ENCODE measurements around the gene C2CD2. TPM values are rescaled to one million over a fixed set of nuclear protein-coding genes. Genes with fewer than 3 reads are reported as not detected.

The C2CD2 gene
- total RNA-seq, 1 donor from 2014 or later = 6.7 TPM

DNA sequence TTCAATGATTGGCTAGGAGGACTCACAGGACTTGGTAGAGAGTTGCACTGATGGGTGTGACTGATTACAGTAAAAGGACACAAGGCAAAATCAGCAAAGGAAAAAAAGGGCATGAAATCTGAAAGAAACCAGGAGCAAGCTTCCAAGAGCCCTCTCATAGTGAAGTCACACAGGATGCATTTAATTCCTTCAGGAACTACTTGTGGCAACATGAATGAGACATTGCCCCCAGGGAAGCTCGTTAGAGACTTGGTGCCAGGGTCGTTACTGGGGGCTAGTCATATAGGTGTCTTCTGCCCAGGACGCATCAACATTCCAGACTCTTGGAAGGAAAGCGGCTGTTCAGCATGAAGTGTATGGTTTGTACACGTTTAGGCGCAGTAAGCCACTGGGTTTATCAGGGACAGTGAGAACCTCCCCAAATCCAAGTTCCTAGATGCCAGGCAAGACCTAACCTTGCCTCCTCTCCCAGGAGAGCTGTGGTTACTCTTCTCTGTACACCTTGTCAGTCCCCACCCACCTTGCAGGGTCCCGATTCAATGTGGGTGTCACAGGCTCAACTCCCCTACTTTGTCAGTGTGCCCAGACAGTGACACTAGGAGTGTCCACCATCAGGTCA lies 26.0 kb upstream of the C2CD2 start:
- DNase-seq (no peak), ATAC-seq (ENCODE audit: low read depth) (no peak)
- H3K36me3 Mint-ChIP-seq (ENCODE audit: low read depth) = no peaks in the 10 kb centered on the region
- H3K4me1 Mint-ChIP-seq = peaks cover under 1% of the 10 kb centered on the region
- H3K27me3 Mint-ChIP-seq = peaks cover 3% of the 10 kb centered on the region
- ChIA-PET CTCF (no interaction called here), POLR2A (no interaction called here)
- H3K4me3 Mint-ChIP-seq = no peak overlapping the region
- TF ChIP-seq, protein P1, sequence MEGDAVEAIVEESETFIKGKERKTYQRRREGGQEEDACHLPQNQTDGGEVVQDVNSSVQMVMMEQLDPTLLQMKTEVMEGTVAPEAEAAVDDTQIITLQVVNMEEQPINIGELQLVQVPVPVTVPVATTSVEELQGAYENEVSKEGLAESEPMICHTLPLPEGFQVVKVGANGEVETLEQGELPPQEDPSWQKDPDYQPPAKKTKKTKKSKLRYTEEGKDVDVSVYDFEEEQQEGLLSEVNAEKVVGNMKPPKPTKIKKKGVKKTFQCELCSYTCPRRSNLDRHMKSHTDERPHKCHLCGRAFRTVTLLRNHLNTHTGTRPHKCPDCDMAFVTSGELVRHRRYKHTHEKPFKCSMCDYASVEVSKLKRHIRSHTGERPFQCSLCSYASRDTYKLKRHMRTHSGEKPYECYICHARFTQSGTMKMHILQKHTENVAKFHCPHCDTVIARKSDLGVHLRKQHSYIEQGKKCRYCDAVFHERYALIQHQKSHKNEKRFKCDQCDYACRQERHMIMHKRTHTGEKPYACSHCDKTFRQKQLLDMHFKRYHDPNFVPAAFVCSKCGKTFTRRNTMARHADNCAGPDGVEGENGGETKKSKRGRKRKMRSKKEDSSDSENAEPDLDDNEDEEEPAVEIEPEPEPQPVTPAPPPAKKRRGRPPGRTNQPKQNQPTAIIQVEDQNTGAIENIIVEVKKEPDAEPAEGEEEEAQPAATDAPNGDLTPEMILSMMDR (IDR thresholded peaks at IDR 0.05) = no peak
- peaks cover 19% of the 10 kb centered on the region for H3K9me3 Mint-ChIP-seq
- intact Hi-C loops (cut with micrococcal nuclease) = no loop called here
- no peak overlapping the region for H3K27ac Mint-ChIP-seq

- ChIA-PET CTCF (no interaction called here), POLR2A (no interaction called here)
- no peak overlapping the region for H3K27ac Mint-ChIP-seq
- TF ChIP-seq, protein P1 (IDR thresholded peaks at IDR 0.05) = no peak
- peaks cover 19% of the 10 kb centered on the region for H3K9me3 Mint-ChIP-seq
- no peak for ATAC-seq (ENCODE audit: low read depth)
- intact Hi-C loops (cut with micrococcal nuclease) = no loop called here
- peaks cover 3% of the 10 kb centered on the region for H3K27me3 Mint-ChIP-seq
- no peaks in the 10 kb centered on the region for H3K36me3 Mint-ChIP-seq (ENCODE audit: low read depth)
- H3K4me3 Mint-ChIP-seq = no peak overlapping the region
- DNase-seq = no peak
- H3K4me1 Mint-ChIP-seq = peaks cover 6% of the 10 kb centered on the region
Measured at GRCh38 chr21:41979335-41979734, 25.5 kb upstream of the C2CD2 start.

DNA sequence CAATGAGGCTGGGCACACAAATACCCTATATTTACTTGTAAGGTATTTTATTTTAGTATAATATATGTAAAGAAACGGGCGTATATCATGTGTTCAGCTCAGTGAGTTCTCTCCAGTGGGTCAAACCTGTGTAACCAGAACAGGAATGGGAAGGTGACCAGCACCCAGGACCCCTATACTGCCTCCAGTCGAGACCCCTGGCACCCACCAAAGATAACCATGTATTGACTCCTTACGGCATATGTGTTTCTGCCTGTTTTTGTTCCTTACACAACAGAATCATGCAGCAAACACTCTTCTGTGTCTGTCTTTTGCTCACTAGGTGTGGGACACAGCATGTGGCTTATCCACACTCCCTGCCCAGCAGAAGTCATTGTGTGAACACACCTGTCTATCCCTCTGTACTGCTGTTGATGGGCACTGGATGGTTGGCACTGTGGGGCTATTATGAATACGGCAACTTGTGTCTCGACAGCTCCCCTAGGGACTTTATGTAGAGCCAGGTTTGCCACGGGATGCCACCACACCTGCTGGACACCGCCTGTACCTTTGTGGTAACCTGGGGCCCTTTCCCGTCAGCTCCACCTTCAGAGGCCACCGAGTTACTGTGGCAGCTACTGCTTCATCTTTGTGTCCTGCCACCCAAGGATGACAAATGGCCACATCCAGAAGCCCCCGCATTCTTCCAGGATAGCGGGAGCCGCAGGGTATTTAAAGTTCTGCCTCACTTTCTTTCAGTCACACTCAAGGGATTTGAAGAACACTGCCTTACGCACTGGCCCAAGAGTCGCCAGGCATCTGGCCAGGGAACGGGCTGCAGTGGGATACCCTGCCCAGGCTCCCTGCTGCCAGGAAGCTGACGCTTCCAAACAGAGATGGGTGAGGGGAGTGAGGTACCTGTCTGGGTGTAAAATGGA lies 23.5 kb upstream of the C2CD2 start:
- ATAC-seq (ENCODE audit: low read depth) = no peak
- Mint-ChIP-seq H3K4me3 (no peak overlapping the region), H3K36me3 (ENCODE audit: low read depth) (no peaks in the 10 kb centered on the region), H3K27ac (no peak overlapping the region), H3K4me1 (peaks cover 14% of the 10 kb centered on the region), H3K27me3 (peaks cover 3% of the 10 kb centered on the region), H3K9me3 (peaks cover 9% of the 10 kb centered on the region)
- CTCF ChIA-PET = no interaction called here
- no peak for DNase-seq
- TF ChIP-seq, protein P1 (IDR thresholded peaks at IDR 0.05) = no peak
- intact Hi-C loops (cut with micrococcal nuclease) = no loop called here
- POLR2A ChIA-PET = no interaction called here

DNA sequence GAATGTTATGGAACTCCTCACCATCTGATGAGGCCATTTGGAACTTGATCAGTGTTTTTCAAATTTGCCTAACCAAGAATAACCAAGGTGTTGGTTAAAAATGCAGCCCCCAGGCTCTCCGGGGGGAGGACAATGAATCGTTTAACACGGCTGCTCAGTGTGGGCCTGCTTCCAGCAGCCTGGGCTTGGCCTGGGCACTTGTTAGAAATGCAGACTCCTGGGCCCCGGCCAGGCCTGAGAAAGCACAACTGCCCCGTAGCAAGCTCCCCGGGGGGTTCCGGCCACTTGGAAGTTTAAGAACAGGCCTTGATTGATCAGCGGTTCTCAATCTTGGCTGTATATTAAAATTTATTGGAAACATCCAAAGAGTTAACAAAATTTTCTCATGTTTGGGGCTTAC lies 22.8 kb upstream of the C2CD2 start:
- H3K36me3 Mint-ChIP-seq (ENCODE audit: low read depth) = no peaks in the 10 kb centered on the region

More for the DNA sequence above, 22.8 kb upstream of the C2CD2 start:
- Mint-ChIP-seq H3K9me3 (peaks cover 8% of the 10 kb centered on the region), H3K4me3 (no peak overlapping the region), H3K27ac (no peak overlapping the region), H3K4me1 (peaks cover 14% of the 10 kb centered on the region), H3K27me3 (peaks cover 3% of the 10 kb centered on the region)
- TF ChIP-seq, protein P1 (IDR thresholded peaks at IDR 0.05) = no peak
- ChIA-PET CTCF (no interaction called here), POLR2A (no interaction called here)
- intact Hi-C loops (cut with micrococcal nuclease) = no loop called here
- ATAC-seq (ENCODE audit: low read depth) (no peak), DNase-seq (no peak)
